Measurements from ENCODE around the gene JADE1. TPM values are rescaled to one million over a fixed set of nuclear protein-coding genes. Genes with fewer than 3 reads are reported as not detected.

JADE1 gene
- total RNA-seq, 1 donor from 2014 or later = 25.2 TPM

GRCh38 chr4:128832243-128832625 lies 22.7 kb downstream of the JADE1 start:
- ATAC-seq (no peak), DNase-seq (ENCODE audit: low spot score) (no peak)
- intact Hi-C loops (cut with DNase I) = no loop called here

DNA sequence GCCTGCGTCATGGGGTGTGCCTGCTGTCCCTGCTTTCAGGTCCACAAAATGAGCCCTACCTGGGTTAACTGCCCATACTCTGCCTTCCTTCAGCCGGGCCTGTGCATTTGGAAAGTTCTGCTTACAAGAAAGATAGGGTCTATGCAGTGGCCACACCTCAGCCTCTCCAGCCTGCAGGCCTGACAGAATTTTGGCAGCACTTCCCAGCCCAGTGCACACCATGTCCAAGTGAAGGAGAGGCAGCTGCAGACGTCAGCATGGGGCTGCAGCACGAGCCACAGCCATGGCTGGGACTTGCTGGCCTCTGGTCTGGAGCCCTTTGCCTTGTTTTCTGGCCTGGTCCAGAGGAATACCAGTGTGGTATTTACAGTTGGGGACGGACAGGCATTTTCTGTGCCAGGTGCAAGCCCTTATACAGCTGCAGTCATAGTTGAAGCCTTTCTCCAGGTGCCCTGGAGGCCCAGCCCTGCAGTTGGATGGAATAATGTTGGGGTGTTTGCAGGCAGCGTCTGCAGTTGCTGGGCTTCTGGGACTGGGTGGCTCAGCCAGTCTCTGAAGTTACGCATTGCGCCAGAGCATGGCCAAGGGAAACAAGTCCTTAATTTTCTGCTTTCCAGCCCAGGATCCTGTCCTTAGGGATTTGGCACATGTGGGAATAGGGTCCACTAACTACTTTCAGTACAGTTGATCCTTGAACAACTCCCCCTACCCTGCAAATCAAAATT lies 26.2 kb downstream of the JADE1 start:
- intact Hi-C loops (cut with DNase I) = no loop called here
- ATAC-seq = peak; percentile 93
- DNase-seq (ENCODE audit: low spot score) = peak; percentile 67

DNA sequence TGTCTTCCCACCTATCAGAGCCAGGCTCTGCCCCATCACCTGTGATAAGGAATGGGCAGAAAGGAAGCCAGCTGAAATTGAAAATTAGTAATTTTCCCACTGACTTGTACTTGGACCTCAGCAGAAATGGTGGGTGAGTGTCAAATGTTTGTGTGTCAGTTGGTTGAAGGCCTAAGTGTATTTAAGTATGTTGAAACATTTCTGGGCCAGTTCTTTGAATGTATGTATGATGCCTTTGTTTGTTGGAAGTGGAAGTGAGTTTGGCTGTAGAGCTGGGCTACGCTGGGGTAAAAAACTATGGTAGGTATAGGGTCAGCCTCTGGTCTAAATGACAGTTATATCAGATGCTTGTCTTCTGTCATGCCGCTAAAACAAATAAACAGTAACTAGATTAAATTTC lies 27.7 kb downstream of the JADE1 start:
- intact Hi-C loops (cut with DNase I) = no loop called here
- no peak for ATAC-seq
- no peak for DNase-seq (ENCODE audit: low spot score)

DNA sequence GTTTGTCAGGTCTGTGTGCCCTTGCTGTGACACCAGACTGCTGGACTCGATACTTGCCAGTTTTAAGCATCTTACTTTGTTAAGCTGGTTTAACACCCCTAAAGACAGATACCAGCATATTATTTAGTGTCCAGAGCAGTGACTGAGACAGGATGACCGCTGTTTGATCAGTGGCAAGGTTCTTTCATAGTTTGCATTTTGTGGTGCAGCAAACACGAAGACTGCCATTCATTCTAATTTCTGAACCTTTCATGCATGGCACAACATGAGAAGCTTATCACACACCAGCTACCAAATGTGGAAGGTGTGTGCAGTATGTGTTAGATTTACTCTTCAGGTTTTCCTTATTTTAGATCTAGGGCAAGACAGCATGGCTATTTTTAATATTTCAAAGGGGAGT lies 28.2 kb downstream of the JADE1 start:
- intact Hi-C loops (cut with DNase I) = no loop called here
- DNase-seq (ENCODE audit: low spot score) = no peak
- ATAC-seq = no peak

- no peak for DNase-seq (ENCODE audit: low spot score)
- intact Hi-C loops (cut with DNase I) = no loop called here
- ATAC-seq = no peak
Observed at GRCh38 chr4:128840711-128841318, 31.3 kb downstream of the JADE1 start.

DNA sequence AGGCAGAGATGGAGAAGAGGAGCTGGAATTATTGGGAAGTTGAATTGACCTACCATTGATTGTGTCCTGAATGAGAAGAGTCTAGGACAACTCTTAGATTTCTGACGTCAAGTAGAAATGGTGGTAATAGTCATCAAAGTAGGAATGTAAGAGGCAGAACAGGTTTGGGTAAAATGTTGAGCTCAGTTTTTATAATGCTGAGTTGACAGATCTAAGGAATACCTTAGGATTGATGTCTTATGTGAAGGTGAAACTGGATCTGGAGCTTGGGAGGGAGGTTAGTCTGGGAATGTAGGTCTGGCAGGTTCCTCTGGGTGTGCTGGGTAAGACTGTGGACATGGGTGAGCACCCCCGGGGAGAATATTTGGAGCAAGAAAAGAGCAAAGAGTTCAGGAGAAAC lies 31.9 kb downstream of the JADE1 start:
- intact Hi-C loops (cut with DNase I) = no loop called here
- ATAC-seq (no peak), DNase-seq (ENCODE audit: low spot score) (no peak)

DNA sequence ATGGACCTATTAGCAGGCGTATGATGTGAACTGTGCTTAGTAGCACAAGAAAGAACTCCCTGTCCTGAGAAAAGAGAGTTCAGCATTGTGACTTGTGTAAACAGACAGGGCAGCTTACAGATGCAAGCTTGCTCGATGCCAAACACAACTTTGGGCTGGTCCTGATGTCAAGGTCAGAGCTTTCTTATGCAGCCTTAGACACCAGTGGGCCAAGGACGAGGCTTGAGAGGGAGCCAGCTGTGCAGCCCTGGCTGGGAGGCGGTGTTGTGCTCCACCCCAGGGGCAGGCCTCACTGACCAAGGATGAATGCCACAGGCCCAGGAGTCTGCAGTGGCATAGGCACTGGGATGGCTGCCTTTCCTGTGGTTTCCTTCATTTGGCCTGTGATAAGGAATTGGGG lies 35.4 kb downstream of the JADE1 start:
- ATAC-seq (peak; percentile 96), DNase-seq (ENCODE audit: low spot score) (peak; percentile 76)
- intact Hi-C loops (cut with DNase I) = no loop called here

DNA sequence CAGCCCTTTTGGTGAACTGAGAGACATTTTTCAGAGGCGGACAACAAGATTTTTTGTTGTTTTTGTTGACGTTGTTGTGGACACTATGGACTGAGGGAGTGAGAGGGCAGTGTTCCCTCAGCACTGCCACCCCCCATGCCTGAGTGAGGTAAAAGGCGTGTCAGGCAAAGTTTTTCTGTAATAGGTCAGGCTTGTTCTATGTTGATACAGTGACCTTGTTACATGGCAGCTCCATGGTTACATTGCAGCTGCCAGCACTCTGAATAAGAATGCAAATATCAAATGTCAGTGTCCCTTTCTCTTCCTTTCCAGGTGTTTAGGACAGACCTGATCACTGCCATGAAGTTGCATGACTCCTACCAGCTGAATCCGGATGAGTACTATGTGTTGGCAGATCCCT lies 36.6 kb downstream of the JADE1 start:
- DNase-seq (ENCODE audit: low spot score) (no peak), ATAC-seq (peak; percentile 39)
- intact Hi-C loops (cut with DNase I) = no loop called here

DNA sequence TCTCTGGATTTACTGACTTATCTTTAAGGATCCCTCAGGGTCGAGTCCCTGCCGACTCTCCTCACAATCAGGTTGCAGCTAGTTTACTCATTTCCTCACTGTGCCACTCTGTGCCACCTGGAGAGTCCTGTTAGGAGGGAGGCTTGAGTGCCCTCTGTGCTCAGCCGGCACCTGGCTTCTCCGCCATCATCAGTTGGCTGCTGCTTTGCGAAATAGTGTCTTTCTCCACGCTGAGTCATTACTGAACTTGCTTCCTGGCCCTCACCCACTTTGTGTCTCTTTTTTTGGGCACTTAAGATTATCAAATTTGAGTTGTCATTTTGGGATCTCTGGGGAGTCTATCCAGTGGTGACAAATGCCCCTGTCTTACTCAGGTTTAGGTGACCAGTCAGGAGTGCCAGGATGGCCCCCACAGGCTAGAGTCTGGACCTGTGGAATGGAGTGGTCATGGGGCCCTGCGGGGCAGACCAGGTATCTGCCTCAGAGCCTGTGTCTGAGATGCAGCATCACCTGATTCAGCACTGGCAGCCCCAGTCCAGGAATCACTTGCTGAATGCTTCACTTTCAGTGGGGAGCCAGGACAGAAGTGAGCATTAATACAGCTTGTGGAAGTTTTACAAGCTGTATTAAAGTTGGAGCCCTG lies 37.7 kb downstream of the JADE1 start:
- intact Hi-C loops (cut with DNase I) = no loop called here
- no peak for ATAC-seq

DNA sequence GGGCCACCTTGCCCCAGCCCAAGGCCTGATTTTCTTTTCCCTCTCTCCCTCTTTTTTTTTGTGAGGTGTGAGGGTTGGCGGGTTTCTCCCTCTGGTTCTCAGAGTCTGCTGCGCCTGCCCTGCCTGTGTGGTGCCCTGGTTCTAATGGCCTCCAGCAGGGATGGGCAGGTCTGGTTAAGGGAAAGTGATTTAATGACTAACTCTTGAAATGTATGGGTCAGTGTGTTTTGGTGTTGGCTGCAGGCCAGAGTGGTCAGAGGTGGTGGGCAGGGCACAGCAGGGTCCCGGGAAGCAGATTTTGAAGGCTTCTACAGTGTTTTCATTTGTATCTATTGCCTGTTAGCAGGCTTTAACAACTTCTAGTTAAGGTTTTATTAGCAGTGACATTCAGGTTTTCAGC lies 39.0 kb downstream of the JADE1 start:
- no peak for ATAC-seq
- intact Hi-C loops (cut with DNase I) = no loop called here
- DNase-seq (ENCODE audit: low spot score) = no peak

More for the DNA sequence above, 37.7 kb downstream of the JADE1 start:
- no peak for DNase-seq (ENCODE audit: low spot score)

DNA sequence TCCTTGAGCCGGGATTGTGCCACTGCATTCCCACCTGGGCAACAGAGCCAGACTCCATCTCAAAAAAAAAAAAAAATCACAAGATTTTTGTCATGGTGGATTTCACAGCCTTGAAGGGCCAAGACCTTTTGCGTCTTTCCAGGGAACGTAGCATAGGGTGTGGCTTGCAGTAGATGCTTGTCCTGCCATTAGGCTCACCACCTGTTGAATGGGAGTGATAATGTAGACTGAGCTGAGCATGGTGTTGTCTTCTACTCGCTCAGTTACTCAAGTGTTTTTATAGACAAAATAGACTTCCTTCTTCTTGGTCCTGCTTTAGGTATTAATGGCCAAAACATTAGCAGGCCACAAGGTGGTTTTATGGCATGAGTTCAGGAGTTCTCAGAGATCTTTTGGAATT lies 40.8 kb downstream of the JADE1 start:
- ATAC-seq = no peak
- intact Hi-C loops (cut with DNase I) = no loop called here
- no peak for DNase-seq (ENCODE audit: low spot score)

GRCh38 chr4:128853741-128854140 lies 44.2 kb downstream of the JADE1 start:
- ATAC-seq = no peak
- intact Hi-C loops (cut with DNase I) = no loop called here

DNA sequence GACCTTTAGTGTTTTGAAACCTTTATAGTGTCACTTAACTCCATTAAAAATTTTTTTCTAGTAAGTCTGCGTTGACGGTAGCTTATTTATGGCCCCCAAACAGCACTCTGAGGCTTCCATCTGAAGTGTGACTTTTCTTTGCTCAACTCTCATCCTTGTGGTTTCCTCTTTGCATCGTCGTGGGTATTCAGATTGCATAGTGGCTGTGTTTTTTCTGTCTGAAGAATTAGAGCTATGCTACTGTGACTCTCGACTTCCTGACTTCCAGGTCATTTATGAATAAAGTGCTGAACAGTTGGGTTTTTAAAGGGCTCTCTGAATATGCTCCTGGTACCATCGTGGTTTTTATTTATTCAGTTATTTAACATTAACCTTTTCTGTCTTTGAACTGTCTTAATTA lies 44.9 kb downstream of the JADE1 start:
- DNase-seq (ENCODE audit: low spot score) (no peak), ATAC-seq (no peak)
- intact Hi-C loops (cut with DNase I) = no loop called here

More at GRCh38 chr4:128853741-128854140, 44.2 kb downstream of the JADE1 start:
- no peak for DNase-seq (ENCODE audit: low spot score)

- intact Hi-C loops (cut with DNase I) = no loop called here
- ATAC-seq (no peak), DNase-seq (ENCODE audit: low spot score) (no peak)
Observed at GRCh38 chr4:128855621-128856020, 46.1 kb downstream of the JADE1 start.

DNA sequence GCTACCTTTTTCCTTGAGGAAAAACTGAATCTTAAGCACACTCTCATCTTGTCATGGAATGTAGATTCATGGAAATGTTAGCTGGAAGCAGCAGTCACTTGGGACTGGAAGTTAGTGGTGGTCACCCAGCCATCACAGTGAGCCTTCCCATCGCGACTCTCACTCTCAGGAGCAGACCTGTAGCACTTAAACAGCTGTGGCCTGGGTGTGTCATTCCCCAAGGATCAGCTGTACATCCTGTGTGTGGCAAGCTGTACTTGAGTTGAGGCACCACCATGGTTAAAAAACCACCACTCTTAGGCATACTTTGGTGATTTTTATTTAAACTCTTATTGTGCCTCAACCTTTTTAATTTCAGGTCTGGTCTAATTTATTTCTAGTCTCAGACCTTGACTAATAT lies 46.7 kb downstream of the JADE1 start:
- ATAC-seq (no peak), DNase-seq (ENCODE audit: low spot score) (no peak)
- intact Hi-C loops (cut with DNase I) = no loop called here

GRCh38 chr4:128858879-128859671 lies 49.6 kb downstream of the JADE1 start:
- DNase-seq (ENCODE audit: low spot score) (no peak), ATAC-seq (peak; percentile 34)
- intact Hi-C loops (cut with DNase I) = no loop called here

DNA sequence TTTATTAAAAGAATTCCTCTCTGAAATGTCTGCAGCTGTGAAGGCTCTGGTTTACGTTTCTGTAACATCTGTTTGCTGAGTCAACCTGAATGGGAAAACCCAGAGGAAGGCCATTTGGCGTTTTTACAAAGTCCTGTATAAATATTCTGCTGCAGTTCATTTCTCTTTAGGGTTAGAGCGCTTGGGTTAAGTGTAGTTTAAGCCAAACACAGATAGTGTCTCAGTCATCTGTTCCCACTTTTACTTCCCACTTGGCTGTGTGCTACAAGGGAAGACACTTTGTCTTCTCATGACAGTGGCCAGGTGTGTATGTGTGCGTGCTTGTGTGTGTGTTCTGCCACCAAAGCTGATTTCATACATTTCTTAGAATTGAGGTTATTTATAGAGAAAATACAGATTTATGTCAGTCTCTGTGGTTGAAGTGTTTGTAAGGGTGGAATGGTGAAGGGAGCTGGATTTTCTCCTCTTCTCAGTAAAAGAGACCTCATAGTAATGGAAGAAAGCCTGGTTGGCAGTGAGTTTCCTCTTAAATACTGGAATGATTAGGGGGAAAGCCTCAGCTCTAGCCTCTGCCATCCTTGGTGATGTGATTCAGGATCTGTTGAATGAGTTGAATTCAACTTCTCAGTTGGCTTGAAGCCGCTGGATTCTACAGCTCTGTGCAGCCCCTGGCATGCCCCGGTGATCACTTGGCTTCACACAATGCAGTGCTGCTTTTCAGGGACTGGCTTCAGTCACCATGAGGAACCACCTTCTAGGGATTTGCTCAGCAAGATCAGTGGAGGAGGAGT lies 50.6 kb downstream of the JADE1 start:
- ATAC-seq = peak; percentile 65
- intact Hi-C loops (cut with DNase I) = loop anchor here (10.0 kb wide), 1 partner anchor 405 kb away; no protein-coding TSS in a partner anchor
- DNase-seq (ENCODE audit: low spot score) = no peak

DNA sequence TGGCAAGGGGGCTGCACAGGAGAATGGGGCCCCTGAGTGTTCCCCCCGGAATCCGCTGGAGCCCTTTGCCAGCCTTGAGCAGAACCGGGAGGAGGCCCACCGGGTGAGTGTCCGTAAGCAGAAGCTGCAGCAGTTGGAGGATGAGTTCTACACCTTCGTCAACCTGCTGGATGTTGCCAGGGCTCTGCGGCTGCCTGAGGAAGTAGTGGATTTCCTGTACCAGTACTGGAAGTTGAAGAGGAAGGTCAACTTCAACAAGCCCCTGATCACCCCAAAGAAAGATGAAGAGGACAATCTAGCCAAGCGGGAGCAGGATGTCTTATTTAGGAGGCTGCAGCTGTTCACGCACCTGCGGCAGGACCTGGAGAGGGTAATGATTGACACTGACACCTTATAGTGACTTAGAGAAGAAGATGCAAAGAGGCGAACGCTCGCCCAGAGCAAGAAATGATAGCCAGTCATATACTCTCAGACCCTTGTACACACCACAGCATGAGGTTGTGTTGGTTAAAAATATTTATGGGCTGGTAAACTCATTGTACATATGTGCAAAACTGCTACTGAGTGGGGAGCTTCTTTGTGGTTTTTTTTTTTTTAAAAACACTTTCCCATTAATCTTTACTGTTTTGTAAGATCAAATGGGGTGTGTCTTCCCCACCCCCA lies 52.5 kb downstream of the JADE1 start:
- no peak for DNase-seq (ENCODE audit: low spot score)
- intact Hi-C loops (cut with DNase I) = loop anchor here (10.0 kb wide), 1 partner anchor 407 kb away; no protein-coding TSS in a partner anchor
- no peak for ATAC-seq

Data from sciatic nerve (tissue), 2 donors.